ENCODE results near the gene SMPD3. TPM values are rescaled to one million over a fixed set of nuclear protein-coding genes. Genes with fewer than 3 reads are reported as not detected.

SMPD3 gene
- total RNA-seq, 1 experiment from 2014 or later, result 0.77 TPM

GRCh38 chr16:68451676-68452075 is 3.4 kb upstream of the SMPD3 start:
- Histone ChIP-seq H3K4me3 (ENCODE audit: low read depth in 2 of 2, low read length in 2 of 2) (no peak overlapping the region), H3K27ac (ENCODE audit: low read length) (no peak overlapping the region), H3K4me1 (ENCODE audit: control insufficient read depth, insufficient read depth, low read length) (no peaks in the 10 kb centered on the region), H3K9me3 (ENCODE audit: control insufficient read depth, insufficient read depth, low read depth, low read length) (no peaks in the 10 kb centered on the region), H3K36me3 (ENCODE audit: control insufficient read depth, insufficient read depth, low read length) (no peaks in the 10 kb centered on the region), H3K27me3 (ENCODE audit: control insufficient read depth, insufficient read depth, low read length) (no peaks in the 10 kb centered on the region; the same call in 1 of the 2 replicates)
- in situ Hi-C loops (cut with HindIII; ENCODE audit: low pct_unique_long_range_greater_than_20kb, low sequenced_read_pairs) (no loop called here), intact Hi-C loops (cut with micrococcal nuclease; ENCODE audit: unreplicated experiment) (no loop called here)
- ATAC-seq, result no peak
- no TSS peak for BruUV-seq (replicated peaks)
- no peak for DNase-seq (ENCODE audit: low read depth, low spot score)
- ChIA-PET POLR2A (no interaction called here), CTCF (no interaction called here)
- TF ChIP-seq TCF7L2 (IDR thresholded peaks at IDR 0.05; ENCODE audit: low read depth, low read length), result no peak
- TF ChIP-seq POLR2AphosphoS5 (IDR thresholded peaks at IDR 0.05; ENCODE audit: low read depth, low read length), result no peak
- TF ChIP-seq SIN3A (IDR thresholded peaks at IDR 0.05; ENCODE audit: borderline replicate concordance, insufficient read depth, low read depth, low read length), result no peak
- TF ChIP-seq REST (IDR thresholded peaks at IDR 0.05; ENCODE audit: insufficient read depth in 1 of 2, low read depth in 2 of 2, low read length in 1 of 2), result no peak
- no peak for TF ChIP-seq CTCF (IDR thresholded peaks at IDR 0.05)

GRCh38 chr16:68450741-68451255 is 2.5 kb upstream of the SMPD3 start:
- no peak for DNase-seq (ENCODE audit: low read depth, low spot score)
- intact Hi-C loops (cut with micrococcal nuclease; ENCODE audit: unreplicated experiment) (no loop called here), in situ Hi-C loops (cut with HindIII; ENCODE audit: low pct_unique_long_range_greater_than_20kb, low sequenced_read_pairs) (no loop called here)
- Histone ChIP-seq H3K4me1 (ENCODE audit: control insufficient read depth, insufficient read depth, low read length) (no peaks in the 10 kb centered on the region), H3K9me3 (ENCODE audit: control insufficient read depth, insufficient read depth, low read depth, low read length) (no peaks in the 10 kb centered on the region), H3K27ac (ENCODE audit: low read length) (no peak overlapping the region), H3K4me3 (ENCODE audit: low read depth in 2 of 2, low read length in 2 of 2) (no peak overlapping the region), H3K27me3 (ENCODE audit: control insufficient read depth, insufficient read depth, low read length) (peaks cover 6% of the 10 kb centered on the region; the same call in 1 of the 2 replicates), H3K36me3 (ENCODE audit: control insufficient read depth, insufficient read depth, low read length) (no peaks in the 10 kb centered on the region)
- no peak for ATAC-seq
- POLR2A ChIA-PET, result no interaction called here
- no TSS peak for BruUV-seq (replicated peaks)
- TF ChIP-seq POLR2AphosphoS5 (IDR thresholded peaks at IDR 0.05; ENCODE audit: low read depth, low read length) (no peak), SIN3A (IDR thresholded peaks at IDR 0.05; ENCODE audit: borderline replicate concordance, insufficient read depth, low read depth, low read length) (no peak), CTCF (IDR thresholded peaks at IDR 0.05) (no peak), TCF7L2 (IDR thresholded peaks at IDR 0.05; ENCODE audit: low read depth, low read length) (no peak), REST (IDR thresholded peaks at IDR 0.05; ENCODE audit: insufficient read depth in 1 of 2, low read depth in 2 of 2, low read length in 1 of 2) (no peak)
- CTCF ChIA-PET, result no interaction called here
